Stomach (tissue), 4 donors: ENCODE data around the gene ENAH.

Experiments used
- CTCF ChIP-seq, 7 experiments: fragments of 450-650 bp in 4 of 7; fragments of 200-600 bp in 3 of 7; sonication (generic) in 3 of 7; IDR thresholded peaks; one replicate each; pipeline ENCODE4 v1.5.1; 2016 to 2019; ENCODE audit warnings: antibody characterized with exemption in 7 of 7, control low read depth in 2 of 7, mild to moderate bottlenecking in 1 of 7
- EP300 ChIP-seq: sonication (generic); formaldehyde crosslinking; IDR thresholded peaks from one replicate; pipeline ENCODE4 v1.6.1; 2017; ENCODE audit warnings: antibody characterized with exemption
- POLR2A ChIP-seq, 4 donors: fragments of 450-650 bp; IDR thresholded peaks; one replicate each; pipeline ENCODE4 v1.6.1; 2016; ENCODE audit warnings: antibody characterized with exemption in 4 of 4, control low read depth in 2 of 4, mild to moderate bottlenecking in 1 of 4, moderate library complexity in 1 of 4
- POLR2AphosphoS5 ChIP-seq, 3 donors: sonication (generic); formaldehyde crosslinking; IDR thresholded peaks; one replicate each; pipeline ENCODE4 v1.6.1; 2016; ENCODE audit warnings: antibody characterized with exemption in 3 of 3

DNA sequence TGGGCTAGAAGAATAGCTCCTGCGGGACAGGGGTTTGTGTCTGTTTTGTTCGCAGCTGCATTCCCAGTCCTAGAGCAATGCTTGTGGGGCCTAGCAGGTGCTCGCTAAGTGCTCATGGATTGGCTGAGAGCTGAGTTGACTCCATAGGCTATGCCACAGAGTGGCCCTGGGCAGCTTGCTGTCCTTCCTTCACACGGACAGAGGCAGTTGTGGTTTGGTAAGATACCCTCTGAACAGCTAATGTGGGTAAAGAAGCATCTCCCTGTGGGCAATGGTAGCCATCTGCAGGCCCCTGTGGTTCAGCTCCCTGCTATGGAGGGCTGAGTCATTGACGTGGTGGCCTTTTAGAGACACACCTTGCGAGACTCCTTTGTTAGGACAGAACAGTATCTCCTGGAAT lies 201.6 kb downstream of the ENAH start:
- TF ChIP-seq EP300 (no peak), CTCF (IDR thresholded peaks at IDR 0.05) (no peak), POLR2AphosphoS5 (IDR thresholded peaks at IDR 0.05) (no peak), POLR2A (IDR thresholded peaks at IDR 0.05) (no peak)
